Fibroblast of the conjunctiva (primary cell): ENCODE results near the gene RALGPS1.

ENCODE experiments used
- DNase-seq: peaks from one replicate; pipeline ENCODE4 v3.0.0-alpha.2; 2010; ENCODE audit warnings: low read depth

Gene RALGPS1

DNA sequence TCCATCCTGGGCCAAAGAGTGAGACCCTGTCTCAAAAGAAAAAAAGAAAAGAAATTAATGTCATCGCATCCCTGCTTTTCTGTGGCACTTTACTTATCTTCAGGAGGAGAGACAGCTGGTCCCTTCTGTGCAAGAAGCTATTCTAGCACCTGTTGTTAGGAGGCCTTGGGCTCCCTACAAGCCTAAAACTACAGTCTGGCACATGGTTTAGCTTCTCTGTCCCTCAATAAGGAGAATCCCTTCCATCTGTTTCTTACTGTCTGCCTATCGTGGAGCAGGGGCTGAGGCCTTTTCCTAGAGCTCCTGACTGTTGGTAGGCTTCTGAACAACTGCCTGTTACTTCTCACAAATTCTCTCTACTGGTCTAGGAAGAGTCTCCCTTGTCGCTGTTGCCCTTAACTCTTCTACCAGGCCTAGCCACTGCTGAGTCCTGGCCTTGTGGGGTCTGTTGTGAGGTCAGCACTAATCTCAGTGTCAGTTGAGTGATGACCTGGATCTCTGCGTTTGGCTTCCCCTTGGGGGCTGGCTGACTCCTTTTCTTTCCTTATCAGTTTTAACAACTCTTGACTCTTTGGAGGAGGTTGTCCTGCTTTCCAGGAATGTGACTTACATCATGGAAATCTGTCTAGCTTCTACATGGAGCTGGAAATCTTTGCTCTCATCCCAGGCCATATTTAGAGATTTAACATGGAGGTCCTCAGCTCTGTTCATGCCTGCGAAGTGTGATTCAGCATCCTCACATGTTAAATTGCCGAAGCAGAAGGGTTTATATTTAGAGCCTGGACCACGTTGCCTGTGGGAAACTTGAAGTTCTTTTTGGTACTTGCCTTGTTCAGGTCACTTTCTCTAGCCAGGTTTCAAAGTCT, 344.3 kb downstream of the RALGPS1 start:
- DNase-seq: no peak

DNA sequence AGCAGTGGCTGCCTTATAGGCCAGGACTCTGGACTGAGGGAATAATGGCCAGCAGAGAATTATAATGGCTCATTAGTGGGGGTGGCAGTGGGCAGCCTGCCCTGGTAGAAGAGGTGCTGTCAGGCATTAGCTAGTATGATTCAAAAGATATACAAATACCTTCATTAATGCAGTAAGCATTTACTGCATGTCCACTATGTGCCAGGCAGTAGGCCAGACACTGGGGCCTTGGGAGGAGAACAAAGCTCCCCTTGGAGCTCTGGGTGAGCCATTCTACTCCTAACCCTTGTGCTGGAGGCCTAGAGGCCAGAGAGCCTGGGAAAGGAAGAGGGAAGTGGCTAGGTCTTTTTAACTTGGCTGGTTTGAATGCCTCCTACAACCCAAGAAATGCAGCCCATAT, 348.0 kb downstream of the RALGPS1 start:
- DNase-seq: no peak

DNA sequence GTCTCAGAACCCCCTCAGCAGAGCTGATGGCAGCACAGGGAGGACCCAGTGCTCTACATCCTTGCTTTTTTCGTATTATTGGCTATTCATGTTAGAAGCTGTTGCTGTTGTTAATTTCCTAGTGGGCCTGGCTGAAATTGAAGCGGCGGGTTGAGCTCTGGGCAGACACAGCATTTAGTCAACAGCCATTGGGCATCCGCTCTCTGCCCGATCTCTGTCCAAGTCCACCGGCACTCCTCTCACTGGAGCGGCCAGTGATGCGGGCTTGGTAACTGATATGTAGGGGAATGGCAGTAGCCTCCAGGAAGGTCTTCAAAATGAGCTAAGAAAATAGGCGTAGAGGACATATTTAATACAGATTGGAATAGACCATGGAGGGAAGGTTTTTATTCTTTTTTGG, 348.7 kb downstream of the RALGPS1 start:
- no peak for DNase-seq

DNA sequence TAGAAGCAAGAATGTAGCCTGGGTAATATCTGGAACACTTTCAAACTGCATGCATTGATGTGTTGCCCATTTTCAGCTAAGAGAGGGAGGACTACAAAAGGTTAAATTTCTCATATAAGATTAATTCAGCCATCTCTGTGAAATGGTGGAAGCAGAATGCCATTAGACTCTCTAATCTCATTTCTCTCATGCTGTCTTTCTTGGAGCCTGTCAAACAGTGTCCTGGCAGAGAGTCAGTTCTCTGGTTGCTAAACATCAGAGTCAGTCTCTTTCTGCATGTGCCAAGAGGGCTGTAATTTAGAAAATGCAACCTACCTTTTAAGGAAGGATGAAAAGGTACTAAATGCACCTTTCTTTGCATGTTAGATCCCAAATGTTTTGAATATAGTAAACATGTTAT, 349.1 kb downstream of the RALGPS1 start:
- DNase-seq: no peak

DNA sequence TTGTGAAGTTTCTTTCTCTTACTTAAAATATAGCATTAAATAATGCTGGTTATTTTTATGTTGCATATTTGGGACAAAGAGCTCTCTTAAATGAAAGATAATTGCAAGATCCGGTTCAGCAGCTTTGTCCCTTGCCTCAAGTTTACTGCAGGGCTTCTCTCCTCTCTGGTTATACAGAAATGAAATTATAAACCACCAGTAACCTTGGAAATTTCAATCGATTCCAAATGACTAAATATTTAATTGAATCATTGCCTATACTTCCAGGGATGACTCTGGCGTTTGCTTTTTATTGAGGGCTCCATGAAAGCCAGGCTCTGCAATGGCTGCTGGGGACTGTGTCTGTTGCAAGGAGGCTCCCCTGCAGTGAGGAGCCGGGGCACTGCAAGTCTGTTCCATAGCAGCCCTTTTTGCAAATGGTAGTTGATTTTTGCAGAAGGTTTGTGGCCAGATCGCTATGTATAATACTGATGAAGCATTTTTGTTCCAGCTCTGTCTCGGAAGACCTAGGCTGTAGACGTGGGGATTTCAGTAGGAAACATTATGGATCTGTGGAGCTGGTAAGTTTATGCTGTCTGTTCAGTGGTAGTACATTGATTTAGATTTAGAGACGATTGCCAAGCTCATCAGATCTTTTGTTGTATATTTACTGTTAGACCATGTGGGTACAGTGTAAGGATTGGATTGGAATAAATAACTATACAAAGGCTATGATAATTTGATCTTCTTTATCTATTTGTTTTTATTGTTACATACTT, 350.1 kb downstream of the RALGPS1 start, which contains the start of gene GARNL3:
TSS of gene GARNL3 (plus strand) at position 313 of the 758 bp plus-strand sequence. CDS start at position 417, 104 bp downstream.
- DNase-seq: no peak

DNA sequence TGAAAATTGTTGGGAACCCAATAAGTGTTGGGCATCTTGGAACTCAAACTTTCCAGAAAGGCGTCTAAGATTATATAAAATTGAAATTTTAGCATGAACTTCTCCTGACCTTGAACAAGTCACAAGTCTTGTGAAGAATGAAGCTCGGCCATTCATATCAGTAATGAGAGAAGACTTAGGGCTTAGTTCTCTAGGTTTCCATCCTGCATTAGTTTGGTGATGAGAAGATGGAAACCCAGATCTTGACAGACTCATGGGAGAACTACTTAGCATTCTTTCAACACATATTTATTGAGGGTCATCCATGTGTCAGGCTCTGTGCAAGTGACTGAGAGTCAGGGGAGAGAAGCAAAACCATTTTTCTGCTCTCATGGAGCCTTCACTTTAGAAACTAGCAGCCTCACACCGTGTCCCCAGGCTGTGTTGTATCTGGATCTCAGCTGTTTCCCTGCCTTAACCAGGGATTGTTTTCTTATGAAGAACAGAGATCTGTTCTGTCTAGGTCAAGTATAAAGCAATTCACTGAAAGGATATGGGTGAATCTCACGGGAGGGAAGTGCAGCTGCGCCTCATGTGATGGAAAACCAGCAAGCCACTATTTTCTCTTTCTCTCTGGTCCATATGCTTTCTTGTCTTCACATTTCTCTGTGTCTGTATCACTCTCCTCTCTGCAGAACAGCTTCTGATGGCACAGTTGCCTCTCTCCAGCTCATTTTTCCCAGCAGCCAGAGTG, 353.4 kb downstream of the RALGPS1 start:
- no peak for DNase-seq

DNA sequence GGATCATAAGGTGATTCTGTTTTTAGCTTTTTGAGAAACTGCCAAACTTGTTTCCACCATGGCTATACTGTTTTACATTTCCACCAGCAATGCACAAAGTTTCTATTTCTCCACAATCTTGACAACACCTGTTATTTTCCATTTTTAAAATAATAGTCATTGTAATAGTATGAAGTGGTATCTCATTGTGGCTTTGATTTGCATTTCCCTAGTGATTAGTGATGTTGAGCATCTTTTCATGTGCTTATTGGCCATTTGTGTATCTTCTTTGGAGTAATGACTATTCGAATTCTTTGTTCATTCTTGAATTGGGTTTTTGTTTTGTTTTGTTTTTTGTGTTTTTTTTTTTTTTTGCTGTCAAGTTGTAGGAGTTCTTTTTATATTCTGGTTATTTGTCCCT, 354.9 kb downstream of the RALGPS1 start:
- no peak for DNase-seq
